Keratinocyte (primary cell): ENCODE measurements around the gene ANKRD55. TPM values are rescaled to one million over a fixed set of nuclear protein-coding genes. Genes with fewer than 3 reads are reported as not detected.
"Not testable (repeated sequence)": the region's sequence is repeated elsewhere in the genome, so short reads cannot be mapped to it uniquely, and the experiment has no call there.

Experiments
- DNase-seq: peaks from one replicate; pipeline ENCODE4 v3.0.0-alpha.2; 2011; ENCODE audit warnings: low read depth, missing footprints, low spot score
- FAIRE-seq: peaks from 2 replicates; lab custom pipeline; 2011; peaks lifted over from hg19 to GRCh38; lab: Jason Lieb, UNC
- H2AFZ ChIP-seq: 2 replicates; pipeline ENCODE4 v1.6.0; 2012; ENCODE audit warnings: low read length, control low read depth, inconsistent platforms; ENCODE audit not compliant: control insufficient read depth
- H3K27ac ChIP-seq: 2 replicates; pipeline ENCODE4 v1.5.1; 2011; ENCODE audit warnings: low read length; ENCODE audit not compliant: control insufficient read depth, insufficient read depth
- H3K27me3 ChIP-seq: 3 replicates; pipeline ENCODE4 v1.6.0; 2011; ENCODE audit warnings: low read length; ENCODE audit not compliant: control insufficient read depth, insufficient read depth; ENCODE audit errors: extremely low read depth
- H3K36me3 ChIP-seq, 2 experiments: 2 replicates in 1 of 2; 3 replicates in 1 of 2; pipeline ENCODE4 v1.5.1; 2011; ENCODE audit warnings: low read length in 2 of 2, mild to moderate bottlenecking in 1 of 2; ENCODE audit not compliant: control insufficient read depth in 2 of 2, insufficient read depth in 2 of 2; ENCODE audit errors: extremely low read depth in 1 of 2
- H3K4me1 ChIP-seq: 3 replicates; pipeline ENCODE4 v1.5.1; 2011; ENCODE audit warnings: low read length; ENCODE audit not compliant: control insufficient read depth, insufficient read depth; ENCODE audit errors: extremely low read depth
- H3K4me2 ChIP-seq: 3 replicates; pipeline ENCODE4 v1.6.0; 2011; ENCODE audit warnings: low read depth, low read length; ENCODE audit not compliant: control insufficient read depth, insufficient read depth; ENCODE audit errors: extremely low read depth
- H3K4me3 ChIP-seq, 3 experiments: fragments of 200-600 bp in 1 of 3; sonication (generic) in 1 of 3; 2 replicates in 2 of 3; 3 replicates in 1 of 3; pipeline ENCODE4 v1.5.1; 2011 to 2016; ENCODE audit warnings: low read length in 3 of 3, mild to moderate bottlenecking in 3 of 3, control low read depth in 2 of 3, inconsistent platforms in 1 of 3, low read depth in 1 of 3, mixed read lengths in 1 of 3, mixed run types in 1 of 3, moderate library complexity in 1 of 3; ENCODE audit not compliant: control insufficient read depth in 2 of 3, insufficient read depth in 2 of 3; ENCODE audit errors: extremely low read depth in 1 of 3
- H3K79me2 ChIP-seq: 2 replicates; pipeline ENCODE4 v1.6.0; 2012; ENCODE audit warnings: low read length; ENCODE audit not compliant: control insufficient read depth, insufficient read depth
- H3K9ac ChIP-seq: 3 replicates; pipeline ENCODE4 v1.6.0; 2011; ENCODE audit warnings: low read length; ENCODE audit not compliant: control insufficient read depth, insufficient read depth; ENCODE audit errors: extremely low read depth
- H3K9me1 ChIP-seq: 3 replicates; pipeline ENCODE4 v1.6.0; 2011; ENCODE audit warnings: low read length; ENCODE audit not compliant: control insufficient read depth, insufficient read depth; ENCODE audit errors: extremely low read depth
- H3K9me3 ChIP-seq: 2 replicates; pipeline ENCODE4 v1.5.1; 2012; ENCODE audit warnings: low read depth, low read length; ENCODE audit not compliant: control insufficient read depth
- H4K20me1 ChIP-seq: 3 replicates; pipeline ENCODE4 v1.6.0; 2011; ENCODE audit warnings: low read length; ENCODE audit not compliant: control insufficient read depth, insufficient read depth; ENCODE audit errors: extremely low read depth
- CTCF ChIP-seq, 3 experiments: IDR thresholded peaks in 1 of 3; conservative IDR thresholded peaks in 1 of 3; optimal IDR thresholded peaks in 1 of 3; 2 replicates in 2 of 3; 3 replicates in 1 of 3; pipeline versions ENCODE3 to v1.5.1; 2011; ENCODE audit warnings: low read length in 3 of 3, mild to moderate bottlenecking in 3 of 3, moderate library complexity in 2 of 3, control low read depth in 1 of 3, inconsistent platforms in 1 of 3; ENCODE audit not compliant: insufficient read depth in 2 of 3; ENCODE audit errors: extremely low read depth in 1 of 3
- EZH2 ChIP-seq: IDR thresholded peaks from one replicate; pipeline ENCODE4 v1.6.1; 2012; ENCODE audit warnings: inconsistent platforms, mild to moderate bottlenecking, low read length, moderate library complexity
- dilution Hi-C: fragments of 300-500 bp; cut with MboI; formaldehyde crosslinking; loops from one replicate; pipeline ENCODE4 v1.7.0; 2020; ENCODE audit warnings: low sequenced_read_pairs; ENCODE audit not compliant: extremely low pct_ligation_motif_present
- polyA plus RNA-seq, 5 experiments: library from polyadenylated mRNA; depleted of rRNA in 3 of 5; stranded (reverse) in 3 of 5; stranded (forward) in 1 of 5; unstranded in 1 of 5; fragments of >200 nt; gene quantifications; 1 replicate in 1 of 5; 2 replicates in 3 of 5; 3 replicates in 1 of 5; pipeline versions ENCODE4 v1.2.1 to v1.2.3, GENCODE V29; 2011 to 2012; ENCODE audit warnings: missing spikeins in 2 of 5, low read depth in 1 of 5, low replicate concordance in 1 of 5

ANKRD55 gene
- polyA plus RNA-seq, 1 donor (not counting 4 experiments of a cell fraction or from before 2014, with no cell fraction given), result not detected

- Histone ChIP-seq H3K9me3 (no peaks in the 10 kb centered on the region), H3K9ac (no peak overlapping the region), H2AFZ (no peak overlapping the region), H3K27ac (no peak overlapping the region), H3K4me3 (no peak overlapping the region), H3K4me2 (no peak overlapping the region), H3K36me3 (no peaks in the 10 kb centered on the region), H3K27me3 (no peaks in the 10 kb centered on the region), H3K79me2 (no peaks in the 10 kb centered on the region), H3K9me1 (no peaks in the 10 kb centered on the region), H3K4me1 (peaks cover under 1% of the 10 kb centered on the region), H4K20me1 (no peaks in the 10 kb centered on the region)
- DNase-seq (no peak), FAIRE-seq (no peak)
- dilution Hi-C loops, result no loop called here
- TF ChIP-seq EZH2 (no peak), CTCF (optimal IDR thresholded peaks at IDR 0.05 in 1 of 3, IDR thresholded peaks at IDR 0.05 in 1 of 3, conservative IDR thresholded peaks at IDR 0.05 in 1 of 3; ENCODE audit: extremely low read depth in 1 of 3, insufficient read depth in 2 of 3, low read length in 3 of 3) (no peak)
These were observed 80.7 kb downstream of the ANKRD55 start for GRCh38 chr5:56152437-56152836.

- H2AFZ ChIP-seq, H3K27me3 ChIP-seq, H3K36me3 ChIP-seq, H3K4me1 ChIP-seq, dilution Hi-C loops, H3K9me3 ChIP-seq, H3K4me3 ChIP-seq, H3K9ac ChIP-seq, H3K9me1 ChIP-seq, H3K4me2 ChIP-seq, FAIRE-seq, H3K27ac ChIP-seq, DNase-seq, H4K20me1 ChIP-seq, H3K79me2 ChIP-seq: not testable (repeated sequence)
These were observed 82.4 kb downstream of the ANKRD55 start for GRCh38 chr5:56150756-56151155.

- H2AFZ ChIP-seq, result no peak overlapping the region
- TF ChIP-seq CTCF (optimal IDR thresholded peaks at IDR 0.05 in 1 of 3, IDR thresholded peaks at IDR 0.05 in 1 of 3, conservative IDR thresholded peaks at IDR 0.05 in 1 of 3; ENCODE audit: extremely low read depth in 1 of 3, insufficient read depth in 2 of 3, low read length in 3 of 3) (no peak), EZH2 (no peak)
- no peak for FAIRE-seq
- dilution Hi-C loops, result no loop called here
- H3K36me3 ChIP-seq, result no peaks in the 10 kb centered on the region
- H3K27me3 ChIP-seq, result no peaks in the 10 kb centered on the region
- DNase-seq, result no peak
- no peaks in the 10 kb centered on the region for H3K9me3 ChIP-seq
- peaks cover 20% of the 10 kb centered on the region for H3K4me1 ChIP-seq
- H3K9ac ChIP-seq, result no peak overlapping the region
- no peak overlapping the region for H3K4me3 ChIP-seq
- H4K20me1 ChIP-seq, result no peaks in the 10 kb centered on the region
- no peak overlapping the region for H3K4me2 ChIP-seq
- H3K79me2 ChIP-seq, result no peaks in the 10 kb centered on the region
- H3K27ac ChIP-seq, result no peak overlapping the region
- H3K9me1 ChIP-seq, result no peaks in the 10 kb centered on the region
These were observed 84.6 kb downstream of the ANKRD55 start for GRCh38 chr5:56148453-56148971.
